Transverse colon (tissue), 4 donors: ENCODE data around the gene BNIP5. TPM values are rescaled to one million over a fixed set of nuclear protein-coding genes. Genes with fewer than 3 reads are reported as not detected.

Experiments used
- DNase-seq: peaks from one replicate; pipeline ENCODE4 v3.0.0-alpha.2; 2019
- H3K27ac ChIP-seq, 4 donors: fragments of 200-600 bp; sonication (generic); 2 replicates each; pipeline ENCODE4 v1.5.1; 2016 to 2018; ENCODE audit warnings: inconsistent platforms in 4 of 4
- H3K27me3 ChIP-seq: fragments of 200-600 bp; sonication (generic); 2 replicates; pipeline ENCODE4 v1.5.1; 2017; ENCODE audit warnings: inconsistent platforms
- H3K36me3 ChIP-seq, 4 donors: fragments of 200-600 bp; sonication (generic); 2 replicates each; pipeline ENCODE4 v1.5.1; 2017 to 2019; ENCODE audit warnings: inconsistent platforms in 4 of 4
- H3K4me1 ChIP-seq, 4 donors: fragments of 200-600 bp; sonication (generic); 2 replicates each; pipeline ENCODE4 v1.5.1; 2017 to 2020; ENCODE audit warnings: inconsistent platforms in 4 of 4
- H3K4me3 ChIP-seq, 4 donors: fragments of 200-600 bp; sonication (generic); 1 replicate in 1 of 4; 2 replicates in 3 of 4; pipeline versions ENCODE4 v1.5.1 to v1.6.1; 2017 to 2019; ENCODE audit warnings: inconsistent platforms in 4 of 4
- H3K9me3 ChIP-seq, 2 donors: fragments of 200-600 bp; sonication (generic); 2 replicates each; pipeline ENCODE4 v1.5.1; 2017 to 2019; ENCODE audit warnings: inconsistent platforms in 2 of 2
- CTCF ChIP-seq, 5 experiments: fragments of 200-600 bp in 3 of 5; fragments of 450-650 bp in 2 of 5; sonication (generic) in 3 of 5; IDR thresholded peaks; 1 replicate in 2 of 5; 2 replicates in 3 of 5; pipeline ENCODE4 v1.5.1; 2016 to 2017; ENCODE audit warnings: antibody characterized with exemption in 5 of 5, inconsistent platforms in 3 of 5, mild to moderate bottlenecking in 2 of 5, moderate library complexity in 1 of 5
- EP300 ChIP-seq: sonication (generic); formaldehyde crosslinking; IDR thresholded peaks from one replicate; pipeline ENCODE4 v1.6.1; 2017; ENCODE audit warnings: antibody characterized with exemption, low read depth
- POLR2A ChIP-seq: fragments of 450-650 bp; IDR thresholded peaks from one replicate; pipeline ENCODE4 v1.6.1; 2016; ENCODE audit warnings: antibody characterized with exemption, mild to moderate bottlenecking, moderate library complexity
- POLR2AphosphoS5 ChIP-seq, 3 donors: sonication (generic); formaldehyde crosslinking; IDR thresholded peaks; one replicate each; pipeline ENCODE4 v1.6.1; 2016; ENCODE audit warnings: antibody characterized with exemption in 3 of 3
- whole genome bisulfite sequencing, 2 donors: methylation state at CpG; one replicate each; pipeline ENCODE4 v1.1.5; 2018; ENCODE audit warnings: low coverage in 1 of 2; 5-methylcytosine and 5-hydroxymethylcytosine counted together
- in situ Hi-C, 4 donors: fragments of 200-750 bp; cut with MboI; loops; one replicate each; pipeline versions ENCODE4 v1.15.0 to v1.15.1; 2017; ENCODE audit warnings: low sequenced_read_pairs in 3 of 4, low pct_ligation_motif_present in 1 of 4, low pct_unique_long_range_greater_than_20kb in 1 of 4
- intact Hi-C: fragments of 100-400 bp; cut with DNase I; formaldehyde crosslinking; loops from one replicate; pipeline ENCODE4 v1.15.1; 2023; ENCODE audit warnings: low total_unique reads
- total RNA-seq, 4 donors: library from RNA; depleted of rRNA; stranded (reverse); fragments of >200 nt; gene quantifications; one replicate each; pipeline ENCODE4 v1.1.0, GENCODE V29; 2016

The BNIP5 gene
- total RNA-seq, 4 donors from 2014 or later = 6.0 to 23.6 (median 14.1) TPM

GRCh38 chr6:36320475-36320874 is 16.2 kb downstream of the BNIP5 start:
- no peak for TF ChIP-seq EP300
- TF ChIP-seq CTCF (IDR thresholded peaks at IDR 0.05) = peak in 1 of 5 experiments; percentile 35
- TF ChIP-seq POLR2AphosphoS5 (IDR thresholded peaks at IDR 0.05) = no peak
- no peak for TF ChIP-seq POLR2A
- no peak overlapping the region for H3K4me3 ChIP-seq
- H3K9me3 ChIP-seq = no peaks in the 10 kb centered on the region
- H3K4me1 ChIP-seq = peaks cover 0 to 36% (median 24%) of the 10 kb centered on the region in 4 donors
- intact Hi-C loops = no loop called here
- no peaks in the 10 kb centered on the region for H3K27me3 ChIP-seq
- in situ Hi-C loops = no loop called here
- WGBS, 2 donors = 59 to 65% methylated on average over 5 to 11 of the region's 11 CpGs
- H3K36me3 ChIP-seq = no peaks in the 10 kb centered on the region
- DNase-seq = peak; percentile 45
- peak overlapping the region; percentile 58 to 80 (median 72) for H3K27ac ChIP-seq

- Histone ChIP-seq H3K27ac (peak overlapping the region; percentile 58 to 80 (median 72)), H3K9me3 (no peaks in the 10 kb centered on the region), H3K27me3 (no peaks in the 10 kb centered on the region), H3K36me3 (no peaks in the 10 kb centered on the region), H3K4me3 (no peak overlapping the region), H3K4me1 (peaks cover 0 to 38% (median 26%) of the 10 kb centered on the region in 4 donors)
- no peak for TF ChIP-seq CTCF (IDR thresholded peaks at IDR 0.05)
- no peak for TF ChIP-seq EP300
- TF ChIP-seq POLR2AphosphoS5 (IDR thresholded peaks at IDR 0.05) = no peak
- no peak for TF ChIP-seq POLR2A
- intact Hi-C loops = no loop called here
- in situ Hi-C loops = no loop called here
- 48 to 55% methylated on average over 2 of the region's 2 CpGs for WGBS, 2 donors
- peak; percentile 47 for DNase-seq
These were observed 16.9 kb downstream of the BNIP5 start for GRCh38 chr6:36319821-36320220.

GRCh38 chr6:36319436-36319762 is 17.3 kb downstream of the BNIP5 start:
- H3K27ac ChIP-seq = peak overlapping the region; percentile 58 to 80 (median 72)

GRCh38 chr6:36318690-36319435 is 17.8 kb downstream of the BNIP5 start:
- TF ChIP-seq CTCF (IDR thresholded peaks at IDR 0.05) (no peak), POLR2A (no peak), POLR2AphosphoS5 (IDR thresholded peaks at IDR 0.05) (no peak), EP300 (no peak)
- Histone ChIP-seq H3K9me3 (no peaks in the 10 kb centered on the region), H3K4me3 (no peak overlapping the region), H3K4me1 (peaks cover 0 to 38% (median 26%) of the 10 kb centered on the region in 4 donors), H3K36me3 (no peaks in the 10 kb centered on the region), H3K27me3 (no peaks in the 10 kb centered on the region), H3K27ac (peak overlapping the region; percentile 58 to 80 (median 72))
- intact Hi-C loops (no loop called here), in situ Hi-C loops (no loop called here)
- 66% methylated on average over 5 to 6 of the region's 6 CpGs for WGBS, 2 donors
- no peak for DNase-seq

More at GRCh38 chr6:36319436-36319762, 17.3 kb downstream of the BNIP5 start:
- TF ChIP-seq POLR2AphosphoS5 (IDR thresholded peaks at IDR 0.05) (peak in 2 of 3 donors; percentile 11 to 38), POLR2A (no peak), CTCF (IDR thresholded peaks at IDR 0.05) (peak in 4 of 5 experiments; percentile 17 to 48 (median 24))
- intact Hi-C loops = no loop called here
- H3K27me3 ChIP-seq = no peaks in the 10 kb centered on the region
- H3K4me1 ChIP-seq = peaks cover 0 to 38% (median 26%) of the 10 kb centered on the region in 4 donors
- no peak overlapping the region for H3K4me3 ChIP-seq
- in situ Hi-C loops = no loop called here
- DNase-seq = peak; percentile 82
- no peaks in the 10 kb centered on the region for H3K9me3 ChIP-seq
- WGBS, 2 donors = 65 to 72% methylated on average over 5 to 9 of the region's 9 CpGs
- no peaks in the 10 kb centered on the region for H3K36me3 ChIP-seq
